LHCN-M2 (cell line): ENCODE data around the gene WNT9A. TPM values are rescaled to one million over a fixed set of nuclear protein-coding genes. Genes with fewer than 3 reads are reported as not detected.

Experiments used
- DNase-seq: peaks from one replicate; pipeline ENCODE4 v3.0.0-alpha.2; 2012; ENCODE audit warnings: low read depth
- total RNA-seq: library from RNA; depleted of rRNA; stranded (reverse); fragments of >200 nt; gene quantifications from 2 replicates; pipeline ENCODE4 v1.2.3, GENCODE V29; 2014

Gene WNT9A
- total RNA-seq, 1 experiment from 2014 or later: 3.5 TPM

DNA sequence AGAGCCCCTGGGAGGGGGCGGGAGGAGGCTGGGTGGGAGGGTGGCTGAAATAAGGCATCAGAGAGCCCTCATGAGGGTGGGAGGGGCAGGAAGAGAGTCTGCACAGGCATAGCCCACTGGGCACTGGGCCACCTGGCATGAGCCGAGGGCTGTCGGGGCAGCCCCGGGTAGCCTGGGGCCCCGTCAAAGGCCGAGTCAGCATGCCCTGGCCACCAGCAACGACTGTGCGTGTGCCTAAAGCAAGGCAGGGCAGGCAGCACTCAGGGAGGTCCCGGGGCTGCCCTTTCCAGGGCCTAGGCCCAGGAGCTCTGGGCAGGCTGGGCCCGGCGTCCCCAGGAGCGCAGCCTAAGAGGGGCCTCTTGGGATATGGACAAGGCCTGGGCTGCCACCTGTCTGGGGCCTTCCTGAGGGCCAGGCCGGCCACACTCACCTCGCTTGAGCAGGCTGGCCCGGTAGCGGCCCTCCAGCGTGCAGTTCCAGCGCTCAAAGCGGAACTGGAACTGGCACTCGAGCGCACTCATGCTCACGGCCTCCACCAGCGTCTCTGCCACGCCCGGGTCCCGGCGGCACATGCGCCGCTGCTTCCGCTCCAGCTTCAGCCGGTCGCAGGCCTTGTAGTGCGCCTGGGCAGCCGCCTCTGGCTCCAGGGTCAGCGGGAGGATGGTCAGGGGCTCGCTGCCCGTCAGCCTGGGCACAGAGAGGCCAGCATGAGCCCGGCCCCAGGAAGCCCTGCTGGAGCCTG is 22.7 kb downstream of the WNT9A start:
- no peak for DNase-seq

DNA sequence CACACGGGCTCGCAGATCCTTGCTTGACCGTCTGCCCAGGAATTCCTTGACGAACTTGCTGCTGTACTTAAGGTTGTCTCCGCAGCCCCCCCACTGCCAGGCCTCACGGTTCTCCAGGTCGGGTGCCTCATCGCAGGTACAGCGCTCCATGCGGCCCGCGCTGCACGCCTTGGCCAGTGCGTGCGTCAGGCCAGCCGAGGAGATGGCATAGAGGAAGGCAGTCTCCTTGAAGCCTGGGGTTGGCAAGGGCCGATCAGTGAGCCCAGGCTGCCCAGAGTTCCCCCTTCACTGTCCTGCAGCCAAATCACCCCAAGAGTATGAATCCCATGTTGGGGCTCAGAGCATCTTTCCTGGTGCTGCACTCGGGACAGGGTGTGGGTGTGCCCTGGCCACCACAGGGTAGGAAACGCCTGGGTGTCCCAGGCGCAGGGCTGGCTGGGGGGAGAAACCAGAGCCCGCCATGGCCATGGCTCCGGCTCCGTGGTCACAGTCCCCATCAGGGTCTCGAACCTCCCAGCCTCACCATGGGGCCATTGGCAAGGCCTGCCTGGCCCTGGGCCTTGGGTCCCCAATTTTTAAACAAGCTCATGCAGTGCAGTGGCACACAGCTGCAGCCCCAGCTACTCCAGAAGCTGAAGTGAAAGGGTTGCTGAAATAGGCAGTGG is 23.4 kb downstream of the WNT9A start:
- DNase-seq: no peak

DNA sequence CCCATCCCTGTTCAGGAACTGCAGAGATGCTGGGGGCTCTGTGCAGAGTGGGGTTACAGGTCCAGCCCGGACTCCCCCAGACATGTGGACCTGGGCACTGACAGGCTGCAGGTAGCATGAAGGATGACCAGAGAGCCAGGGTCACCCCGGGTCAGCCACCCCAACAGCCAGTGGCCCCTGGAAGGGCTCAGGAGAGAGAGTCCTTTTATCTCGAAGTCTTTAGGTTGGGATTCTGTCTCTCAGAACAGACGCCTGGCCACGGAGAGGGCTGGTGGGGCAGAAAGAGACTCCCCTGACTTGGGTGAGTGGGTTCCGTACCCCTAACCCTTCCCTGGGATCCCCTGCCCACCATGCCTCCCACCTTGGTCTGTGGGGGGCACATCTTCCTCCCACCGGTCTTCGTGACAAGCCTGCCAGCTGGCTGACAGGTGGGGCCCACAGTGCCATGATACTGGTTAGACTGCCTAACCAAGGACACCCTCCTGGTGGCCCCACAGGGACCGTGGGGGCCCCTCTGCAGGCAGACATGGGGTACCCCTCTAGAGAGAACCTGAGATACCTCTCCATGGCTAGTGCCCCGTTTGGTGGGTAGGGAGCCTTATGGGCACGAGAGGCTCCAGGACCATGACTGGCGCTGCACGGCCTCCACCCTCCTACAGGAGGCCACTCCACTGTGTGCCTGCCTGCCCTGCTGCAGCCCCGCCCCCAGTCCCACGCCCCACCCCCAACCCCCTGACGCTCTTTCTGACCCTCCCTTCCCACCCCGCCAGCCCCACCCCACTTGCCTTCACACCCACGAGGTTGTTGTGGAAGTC is 24.2 kb downstream of the WNT9A start:
- no peak for DNase-seq

DNA sequence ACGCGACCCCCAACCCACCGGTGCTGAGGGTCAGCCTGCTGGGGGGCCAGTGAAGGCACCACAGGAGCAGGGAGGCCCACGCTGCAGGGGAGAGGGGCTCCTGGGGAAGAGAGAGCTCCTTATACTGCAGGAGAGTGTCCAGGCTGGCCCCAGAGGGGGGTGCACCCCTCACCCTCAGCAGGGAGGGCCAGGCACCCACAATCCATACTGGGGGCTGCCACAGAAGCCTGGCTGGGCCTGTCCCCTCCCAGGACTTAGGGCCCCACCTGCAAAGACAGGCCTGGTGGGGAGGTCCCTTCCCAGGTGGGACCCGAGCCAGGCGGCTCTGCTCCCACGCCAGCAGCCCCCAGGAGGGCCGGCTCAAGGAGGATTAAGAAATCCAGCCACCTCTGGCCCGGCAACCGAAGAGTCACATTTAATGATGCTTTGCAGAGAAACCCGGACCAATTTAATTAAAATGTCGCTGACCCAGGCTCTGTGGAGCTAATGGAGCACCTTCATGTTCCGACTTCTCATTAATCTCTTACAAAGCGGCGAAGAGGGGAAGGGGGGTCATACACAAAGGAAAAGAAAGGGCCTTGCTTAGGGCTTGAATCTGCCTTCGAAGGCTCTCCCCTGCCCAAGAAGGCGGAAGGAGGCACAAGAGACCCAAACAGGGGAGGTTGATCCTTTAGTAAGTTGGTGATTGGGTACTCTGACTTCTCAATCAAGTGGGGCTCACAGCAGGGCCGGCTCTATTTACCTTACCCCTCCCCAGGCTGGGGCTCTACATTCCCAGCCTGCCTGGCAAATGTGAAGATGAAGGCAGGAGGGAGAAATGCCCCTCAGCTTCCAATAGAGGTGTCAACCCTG is 25.0 kb downstream of the WNT9A start:
- DNase-seq: no peak

DNA sequence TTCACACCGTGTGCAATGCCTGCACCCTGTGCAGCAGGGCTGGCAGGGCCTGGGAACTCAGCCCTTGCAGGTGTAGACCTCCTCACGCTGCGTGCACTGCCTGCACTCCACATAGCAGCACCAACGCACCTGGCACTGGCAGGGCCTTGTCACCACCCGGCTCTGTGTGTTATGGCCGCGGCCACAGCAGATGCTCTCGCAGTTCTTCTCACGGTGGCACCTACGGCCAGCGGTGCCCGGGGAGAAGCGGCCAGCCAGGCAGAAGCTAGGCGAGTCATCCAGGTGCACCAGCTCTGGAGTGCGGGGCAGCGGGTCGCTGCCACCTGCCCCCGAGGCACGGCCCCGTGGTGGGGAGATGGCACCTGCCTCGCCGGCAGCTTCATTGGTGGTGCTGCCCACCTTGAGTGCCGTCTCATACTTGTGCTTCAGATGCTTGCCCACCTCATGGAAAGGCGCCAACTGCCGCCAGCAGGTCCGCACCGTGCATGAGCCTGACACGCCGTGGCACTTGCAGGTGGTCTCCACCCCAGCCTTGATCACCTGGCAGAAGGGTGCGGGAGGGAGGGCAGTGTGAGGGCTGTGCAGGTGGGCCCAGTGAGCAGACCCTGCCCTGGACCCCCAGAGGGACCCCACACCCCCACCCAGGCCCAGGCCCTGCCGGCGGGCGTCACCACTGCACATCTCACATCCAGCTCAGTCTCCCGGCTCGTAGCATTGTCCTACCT is 26.1 kb downstream of the WNT9A start:
- no peak for DNase-seq

DNA sequence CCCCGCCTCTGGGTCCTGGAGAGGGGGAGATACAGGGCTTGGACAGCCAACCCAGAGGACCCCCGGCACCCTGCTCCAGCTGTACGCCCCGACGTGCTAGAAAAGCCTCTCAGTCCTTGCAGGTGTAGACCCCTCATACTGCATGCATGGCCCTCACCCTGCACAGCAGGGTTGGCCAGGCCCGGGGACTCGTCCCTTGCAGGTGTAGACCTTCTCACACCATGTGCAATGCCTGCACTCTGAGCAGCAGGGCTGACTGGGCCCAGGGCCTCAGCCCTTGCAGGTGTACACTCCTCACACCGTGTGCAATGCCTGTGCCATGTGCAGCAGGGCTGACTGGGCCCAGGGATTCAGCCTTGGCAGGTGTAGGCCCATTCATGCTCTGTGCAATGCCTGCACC is 26.8 kb downstream of the WNT9A start:
- DNase-seq: no peak

DNA sequence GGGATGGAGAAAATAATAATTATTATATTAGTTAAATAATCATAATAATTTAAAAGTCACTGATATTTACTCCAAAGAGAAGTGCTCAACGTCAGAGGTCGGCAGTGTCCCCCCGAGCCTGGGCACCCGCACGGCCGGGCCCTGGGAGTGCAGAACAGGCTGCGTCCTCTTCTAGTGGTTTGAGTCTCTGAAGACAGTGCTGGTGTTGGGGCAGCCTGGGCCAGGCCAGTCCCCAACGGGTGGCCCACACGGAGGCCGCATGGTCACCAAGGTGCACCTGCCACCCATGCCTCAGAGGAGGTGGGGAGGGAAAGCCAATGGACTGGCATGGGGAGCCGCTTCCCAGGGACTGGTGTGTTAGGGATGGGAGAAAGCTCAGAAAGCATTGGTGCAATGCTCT is 27.3 kb downstream of the WNT9A start:
- no peak for DNase-seq

DNA sequence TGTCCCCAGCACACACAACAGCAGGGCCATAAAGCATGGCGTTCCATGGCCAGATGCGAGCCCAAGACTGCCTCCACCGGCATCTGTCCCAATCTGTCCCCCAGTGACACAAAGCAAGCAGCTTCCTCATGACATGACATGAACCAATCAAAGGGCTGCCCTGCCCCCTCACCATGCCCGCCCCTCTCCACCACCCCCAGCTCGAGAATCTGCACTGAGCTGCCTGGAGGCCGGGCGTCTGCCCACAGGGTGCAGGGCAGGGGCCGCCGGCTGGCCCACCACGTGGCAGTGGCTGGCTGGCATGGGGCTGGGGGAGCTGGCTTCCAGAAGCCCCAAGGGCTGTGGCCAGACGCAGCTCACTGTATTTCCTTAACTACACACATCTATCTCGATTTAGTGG is 27.8 kb downstream of the WNT9A start:
- no peak for DNase-seq

DNA sequence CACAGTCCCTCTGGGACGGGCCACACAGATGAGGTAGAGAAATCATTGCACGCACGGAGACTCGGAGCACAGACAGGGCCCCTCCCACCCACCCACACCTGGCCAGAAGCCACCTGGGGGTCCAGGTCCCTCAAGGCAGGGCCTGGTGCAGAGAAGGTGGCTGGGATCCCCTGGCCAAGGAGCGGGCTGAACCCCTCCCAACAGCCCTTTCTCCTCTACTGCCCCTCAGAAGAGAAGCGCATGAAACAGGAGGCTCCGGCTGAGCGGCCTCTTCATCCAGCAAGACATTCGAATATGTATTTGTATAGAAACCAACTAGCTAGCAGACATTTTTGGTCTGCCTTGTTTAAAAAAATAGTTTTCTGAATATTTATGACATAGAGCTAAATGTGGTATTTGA is 29.0 kb downstream of the WNT9A start:
- DNase-seq: no peak

DNA sequence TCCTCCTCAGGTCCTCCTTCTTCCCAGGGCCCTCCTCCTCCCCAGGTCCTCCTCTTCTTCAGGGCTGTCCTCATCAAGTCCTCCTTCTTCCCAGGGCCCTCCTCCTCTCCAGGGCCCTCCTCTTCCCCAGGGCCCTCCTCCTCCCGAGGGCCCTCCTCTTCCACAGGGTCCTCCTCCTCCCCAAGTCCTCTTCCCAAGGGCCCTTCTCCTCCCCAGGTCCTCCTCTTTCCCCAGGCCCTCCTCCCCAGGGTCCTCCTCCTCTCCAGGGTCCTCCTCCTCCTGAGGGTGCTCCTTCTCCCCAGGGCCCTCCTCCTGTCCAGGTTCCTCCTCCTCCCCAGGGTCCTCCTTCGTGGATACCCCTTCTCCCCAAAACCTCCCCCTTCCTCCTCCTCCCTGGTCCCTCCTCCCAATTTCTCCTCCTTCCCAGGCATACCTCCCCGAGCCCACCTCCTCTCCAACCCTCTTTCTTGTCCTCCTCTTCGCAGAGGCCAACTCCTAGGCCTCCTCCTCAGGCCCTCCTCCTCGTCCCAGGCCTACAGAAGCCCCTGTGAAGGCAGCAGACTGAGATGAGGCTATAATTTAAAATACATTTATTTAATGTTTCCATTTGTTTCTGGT is 29.5 kb downstream of the WNT9A start:
- DNase-seq: no peak

DNA sequence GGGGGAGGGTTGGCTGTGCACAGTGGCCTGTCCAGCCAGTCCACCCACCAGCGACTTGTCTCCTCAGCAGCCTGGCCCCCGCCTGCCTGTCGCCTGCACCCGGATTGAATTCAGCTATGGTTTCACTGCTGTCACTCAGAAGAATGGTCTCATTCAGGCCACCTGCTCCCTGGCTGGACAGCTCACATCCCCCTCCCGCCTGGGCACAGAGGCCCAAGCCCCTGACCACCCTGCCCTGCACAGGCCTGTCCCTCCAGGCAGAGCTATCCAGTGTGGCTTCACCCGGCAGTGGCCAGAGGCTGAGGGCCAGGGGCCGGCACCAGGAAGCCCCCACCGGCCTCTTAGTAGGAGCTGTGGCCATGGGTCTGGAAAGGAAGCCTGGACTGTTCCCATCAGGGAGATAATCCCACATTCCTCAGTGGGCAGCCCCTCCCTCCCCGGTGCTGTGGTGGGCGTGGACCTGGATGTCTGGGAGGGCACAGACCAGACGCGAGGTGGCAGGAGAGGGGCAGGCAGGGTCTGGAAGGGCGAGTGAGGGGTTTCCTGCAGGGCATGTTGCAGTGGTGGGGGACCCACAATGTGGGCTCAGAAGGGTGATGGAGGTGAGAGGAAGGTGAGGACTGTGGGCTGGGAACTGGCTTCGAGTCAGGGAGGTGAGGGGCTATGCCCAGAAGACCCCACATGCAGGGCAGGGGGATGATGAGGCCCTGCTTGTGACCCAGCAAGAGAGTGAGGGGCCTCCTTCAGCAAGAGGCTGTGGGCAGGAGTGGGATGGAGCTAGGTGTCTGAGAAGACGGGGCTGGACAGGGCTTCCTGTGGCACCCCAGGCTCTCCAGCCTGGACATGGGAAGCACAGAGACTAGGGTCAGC is 30.4 kb downstream of the WNT9A start:
- no peak for DNase-seq

DNA sequence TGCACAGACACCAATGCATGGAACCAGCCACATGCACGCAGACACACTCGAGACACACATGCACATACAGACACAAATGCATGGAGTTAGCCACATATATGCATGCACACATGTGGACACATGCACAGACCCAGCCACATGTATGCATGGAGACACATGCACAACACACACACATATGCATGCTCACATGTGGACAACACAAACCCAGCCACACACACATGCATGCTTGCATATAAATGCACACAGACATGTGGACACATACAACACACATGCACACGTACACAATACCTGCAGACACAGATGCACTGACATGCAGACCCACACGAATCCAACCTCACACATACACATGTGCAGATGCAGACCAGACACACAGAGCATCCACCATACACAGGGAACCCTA is 31.1 kb downstream of the WNT9A start:
- no peak for DNase-seq

DNA sequence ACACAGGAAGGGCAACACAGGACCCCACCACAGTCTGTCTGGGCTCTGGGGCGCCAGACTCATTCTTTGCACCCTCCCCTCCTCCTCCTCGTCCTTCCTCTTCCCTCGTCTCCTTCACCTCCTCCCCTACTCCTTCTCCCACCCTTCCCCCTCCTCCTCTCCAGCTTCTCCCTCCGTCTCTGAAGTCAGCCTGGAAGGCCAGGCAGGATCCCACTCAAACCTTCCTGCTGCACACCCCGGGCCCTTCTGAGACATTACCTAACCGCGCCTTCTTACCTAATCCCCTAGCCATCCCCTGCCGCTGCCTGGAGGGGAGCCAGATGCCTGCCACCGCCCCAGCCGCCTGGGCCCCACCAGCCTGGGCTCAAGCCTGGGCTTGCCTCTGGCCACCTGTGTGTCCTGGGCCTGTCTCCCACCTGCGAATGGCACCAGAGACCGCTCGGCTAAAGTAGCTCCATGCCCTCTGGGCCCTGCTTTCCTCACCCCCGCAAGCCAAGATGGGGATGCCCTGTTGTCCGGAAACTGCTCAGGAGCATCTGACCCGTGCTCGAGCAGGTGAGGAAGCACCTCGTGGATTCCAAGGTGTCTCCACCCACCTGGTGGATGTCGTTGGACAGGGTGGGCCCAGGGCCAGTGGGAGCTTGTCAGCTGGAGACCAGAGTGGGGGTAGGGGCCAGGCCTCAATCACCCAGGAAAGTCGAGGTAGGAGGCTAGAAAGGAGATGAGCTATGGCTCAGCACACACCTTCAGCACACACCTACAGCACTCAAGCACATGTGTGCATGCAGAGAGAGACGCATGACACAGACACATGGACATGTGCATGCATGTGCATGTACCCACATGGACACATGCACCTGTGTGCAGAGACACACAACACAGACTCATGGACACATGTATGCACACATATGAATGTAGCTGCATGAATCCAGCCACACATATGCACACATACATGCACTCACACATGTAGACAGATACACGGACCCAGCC is 31.9 kb downstream of the WNT9A start:
- no peak for DNase-seq

DNA sequence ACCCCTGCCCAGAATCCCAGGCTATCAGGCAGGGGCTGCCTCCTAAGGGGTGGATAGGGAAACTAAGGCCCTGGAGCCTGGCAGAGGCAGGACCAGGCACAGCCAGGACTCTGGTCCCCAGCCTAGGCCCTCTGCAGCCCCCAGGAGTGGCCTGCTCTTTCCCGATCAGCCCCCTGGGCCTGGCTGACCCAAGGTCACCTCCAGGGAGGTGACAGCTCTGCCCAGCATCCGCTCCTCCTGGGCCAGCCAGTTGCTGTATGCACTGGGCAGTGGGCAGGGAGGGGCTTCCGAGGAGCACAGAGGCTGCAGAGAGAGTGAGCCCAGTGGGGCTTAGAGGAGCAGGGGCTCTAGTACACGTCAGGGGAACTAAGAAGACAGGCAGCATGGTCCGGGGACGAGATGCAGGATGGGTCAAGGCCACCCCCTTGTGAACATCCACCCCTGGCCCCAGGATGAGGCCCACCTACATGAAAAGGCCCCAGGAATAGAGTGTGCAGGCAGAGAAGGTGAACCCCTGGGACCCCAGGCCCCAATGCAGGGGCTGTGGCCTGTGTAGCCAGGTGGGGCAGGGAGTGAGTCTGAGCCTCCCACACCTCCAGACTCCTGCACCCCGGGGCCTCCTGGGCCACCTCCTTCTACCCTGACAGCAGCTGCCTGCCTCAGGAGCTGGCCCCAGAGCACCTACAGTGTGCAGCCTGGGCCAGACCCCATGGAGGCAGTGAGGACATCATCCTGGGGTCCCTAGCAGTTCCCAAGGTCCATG is 32.8 kb downstream of the WNT9A start:
- DNase-seq: no peak

DNA sequence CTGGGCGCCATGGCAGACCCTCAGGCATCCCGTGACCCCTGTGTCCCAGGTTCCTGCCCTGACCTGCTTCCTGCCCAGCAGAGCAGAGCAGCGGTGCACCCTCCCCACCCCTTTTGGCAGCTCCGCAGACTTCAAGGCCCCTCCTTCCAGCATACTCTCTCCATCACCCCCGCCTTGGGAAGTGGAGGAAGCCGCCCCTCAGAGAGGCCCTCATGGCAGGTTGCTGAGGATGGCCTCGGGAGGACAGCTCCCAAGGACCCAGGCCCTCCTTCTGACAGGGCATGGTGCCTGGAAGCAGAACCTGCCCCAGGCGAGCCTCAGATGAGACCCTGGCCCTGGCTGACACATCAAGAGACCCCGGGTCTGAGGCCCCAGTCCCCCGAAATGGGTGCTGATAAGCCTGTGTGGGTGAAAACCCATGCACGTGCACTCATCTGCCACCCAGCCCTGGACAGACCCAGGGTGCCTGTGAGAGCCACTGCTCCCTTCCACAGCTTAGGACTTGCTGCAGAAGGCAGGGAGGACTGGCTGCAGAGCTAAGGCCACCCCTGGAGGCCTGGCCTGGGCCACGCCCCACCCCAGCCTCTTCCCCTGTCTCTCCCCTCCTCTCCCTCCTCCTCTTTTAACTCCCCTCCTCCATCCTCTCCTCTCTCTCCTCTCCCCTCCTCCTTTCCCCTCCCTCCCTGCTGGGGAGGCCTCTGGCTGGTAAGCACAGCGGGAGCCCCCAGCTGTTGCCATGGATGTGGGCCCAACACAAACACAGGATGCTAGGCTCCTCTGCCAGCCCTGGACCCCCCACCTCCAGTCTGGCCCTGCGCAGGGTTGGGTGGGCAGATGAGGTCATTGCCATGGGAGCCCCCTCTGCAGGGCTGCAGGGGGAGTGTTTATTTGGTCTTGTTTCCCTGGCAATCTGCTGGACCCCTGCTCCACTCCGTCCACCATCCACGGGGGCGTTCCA is 33.7 kb downstream of the WNT9A start:
- no peak for DNase-seq

DNA sequence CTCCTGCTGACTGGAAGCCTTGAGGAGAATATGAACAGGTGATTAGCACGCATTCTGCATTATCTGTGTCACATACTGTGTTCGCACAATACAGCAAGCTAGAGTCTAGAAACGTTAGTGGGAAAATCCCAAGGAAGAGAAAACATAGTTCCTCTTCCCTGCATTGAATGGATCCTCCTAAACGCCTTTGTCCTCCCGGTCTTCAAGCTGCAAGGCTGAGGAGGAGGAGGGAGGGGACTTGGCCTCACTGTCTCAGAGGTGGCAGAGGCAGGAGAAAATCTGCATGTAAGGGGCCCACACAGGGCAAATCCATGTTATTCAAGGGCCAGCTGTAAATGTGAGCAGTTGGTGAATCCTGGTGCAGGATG is 34.4 kb downstream of the WNT9A start:
- DNase-seq: no peak
